Vagina (tissue), 2 donors: Measurements from ENCODE around the gene ACOT6.
"Not testable (repeated sequence)": the region's sequence is repeated elsewhere in the genome, so short reads cannot be mapped to it uniquely, and the experiment has no call there.

Experiments
- POLR2A ChIP-seq, 2 donors: fragments of 450-650 bp; IDR thresholded peaks; one replicate each; pipeline ENCODE4 v1.6.1; 2017; ENCODE audit warnings: antibody characterized with exemption in 2 of 2, mild to moderate bottlenecking in 2 of 2, moderate library complexity in 2 of 2
- TF ChIP-seq, protein P1 (sequence below), 3 experiments: fragments of 450-650 bp in 2 of 3; fragments of 200-600 bp in 1 of 3; sonication (generic) in 1 of 3; IDR thresholded peaks; one replicate each; pipeline ENCODE4 v1.5.1; 2017 to 2019; ENCODE audit warnings: antibody characterized with exemption in 3 of 3, mild to moderate bottlenecking in 2 of 3, moderate library complexity in 2 of 3

DNA sequence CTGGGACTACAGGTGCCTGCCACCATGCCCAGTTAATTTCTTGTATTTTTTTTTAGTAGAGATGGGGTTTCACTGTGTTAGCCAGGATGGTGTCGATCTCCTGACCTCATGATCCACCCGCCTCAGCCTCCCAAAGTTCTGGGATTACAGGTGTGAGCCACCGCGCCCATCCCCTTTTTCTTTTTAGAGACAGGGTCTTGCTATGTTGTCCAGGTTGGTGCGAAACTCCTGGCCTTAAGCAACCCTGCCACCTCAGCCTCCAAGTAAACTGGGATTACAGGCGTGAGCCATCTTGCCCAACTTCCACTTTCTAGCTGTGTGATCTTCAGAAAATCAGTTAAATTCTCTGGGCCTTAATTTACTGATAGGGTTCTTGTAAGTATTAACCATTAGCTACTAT is 45.4 kb upstream of the ACOT6 start:
- TF ChIP-seq, protein P1, sequence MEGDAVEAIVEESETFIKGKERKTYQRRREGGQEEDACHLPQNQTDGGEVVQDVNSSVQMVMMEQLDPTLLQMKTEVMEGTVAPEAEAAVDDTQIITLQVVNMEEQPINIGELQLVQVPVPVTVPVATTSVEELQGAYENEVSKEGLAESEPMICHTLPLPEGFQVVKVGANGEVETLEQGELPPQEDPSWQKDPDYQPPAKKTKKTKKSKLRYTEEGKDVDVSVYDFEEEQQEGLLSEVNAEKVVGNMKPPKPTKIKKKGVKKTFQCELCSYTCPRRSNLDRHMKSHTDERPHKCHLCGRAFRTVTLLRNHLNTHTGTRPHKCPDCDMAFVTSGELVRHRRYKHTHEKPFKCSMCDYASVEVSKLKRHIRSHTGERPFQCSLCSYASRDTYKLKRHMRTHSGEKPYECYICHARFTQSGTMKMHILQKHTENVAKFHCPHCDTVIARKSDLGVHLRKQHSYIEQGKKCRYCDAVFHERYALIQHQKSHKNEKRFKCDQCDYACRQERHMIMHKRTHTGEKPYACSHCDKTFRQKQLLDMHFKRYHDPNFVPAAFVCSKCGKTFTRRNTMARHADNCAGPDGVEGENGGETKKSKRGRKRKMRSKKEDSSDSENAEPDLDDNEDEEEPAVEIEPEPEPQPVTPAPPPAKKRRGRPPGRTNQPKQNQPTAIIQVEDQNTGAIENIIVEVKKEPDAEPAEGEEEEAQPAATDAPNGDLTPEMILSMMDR (IDR thresholded peaks at IDR 0.05) = not testable (repeated sequence)
- TF ChIP-seq POLR2A (IDR thresholded peaks at IDR 0.05) = not testable (repeated sequence)
